Measurements from ENCODE around the gene DPPA5. TPM values are rescaled to one million over a fixed set of nuclear protein-coding genes. Genes with fewer than 3 reads are reported as not detected.
A peak's percentile ranks its signal among the peaks of the same experiment; 100 is the strongest.
"Not testable (repeated sequence)": the region's sequence is repeated elsewhere in the genome, so short reads cannot be mapped to it uniquely, and the experiment has no call there.

The DPPA5 gene
- total and polyA plus RNA-seq, 2 donors from 2014 or later: not detected

DNA sequence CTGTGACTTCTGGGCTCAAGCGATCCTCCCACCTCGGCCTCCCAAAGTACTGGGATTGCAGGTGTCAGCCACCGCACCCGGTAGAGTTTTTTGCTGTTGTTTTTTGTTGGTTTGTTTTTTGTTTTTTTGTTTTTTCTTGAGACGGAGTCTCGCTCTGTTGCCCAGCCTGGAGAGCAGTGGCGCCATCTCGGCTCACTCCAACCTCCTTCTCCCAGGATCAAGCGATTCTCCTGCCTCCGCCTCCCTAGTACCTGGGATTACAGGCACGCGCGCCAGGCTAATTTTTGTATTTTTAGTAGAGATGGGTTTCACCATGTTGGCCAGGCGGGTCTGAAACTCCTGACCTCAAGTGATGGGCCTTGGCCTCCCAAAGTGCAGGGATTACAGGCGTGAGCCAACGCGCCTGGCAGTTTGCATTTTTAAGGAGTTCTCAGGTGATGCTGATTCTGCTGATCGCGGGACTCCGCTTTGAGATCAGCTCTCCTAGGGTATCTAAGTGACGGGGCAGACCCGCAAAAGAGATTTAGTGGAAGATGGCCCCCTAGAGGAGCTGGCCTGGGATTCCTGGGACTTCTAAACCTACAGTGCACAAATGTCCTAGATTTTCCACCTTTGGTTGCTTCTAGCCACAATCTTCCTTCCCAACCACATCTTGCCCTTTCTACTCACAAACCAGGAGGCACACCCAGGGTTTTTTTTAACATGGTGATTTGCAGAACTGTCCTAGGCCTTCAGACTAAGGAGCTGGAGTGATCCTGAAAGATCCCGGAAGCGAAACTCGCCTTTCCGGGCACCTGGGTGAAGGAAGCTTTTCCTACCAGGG is 45.2 kb downstream of the DPPA5 start:
- Histone ChIP-seq H3K4me3 (ENCODE audit: low read length in 3 of 3) (peak overlapping the region; percentile 64 to 88 (median 67)), H3K27me3 (ENCODE audit: control insufficient read depth, insufficient read depth, low read length) (no peaks in the 10 kb centered on the region), H3K36me3 (ENCODE audit: control insufficient read depth in 2 of 3, insufficient read depth in 3 of 3, low read length in 3 of 3) (no peaks in the 10 kb centered on the region), H3K27ac (ENCODE audit: low read depth in 2 of 2, low read length in 2 of 2) (no peak overlapping the region), H3K9me3 (ENCODE audit: control insufficient read depth in 2 of 3, insufficient read depth in 1 of 3, low read length in 3 of 3) (no peaks in the 10 kb centered on the region), H3K9ac (ENCODE audit: low read length in 3 of 3) (peak overlapping the region in 1 of 3 donors; percentile 87), H3K4me1 (ENCODE audit: control insufficient read depth in 2 of 3, insufficient read depth in 2 of 3, low read depth in 1 of 3, low read length in 3 of 3) (no peaks in the 10 kb centered on the region)
- no peak for FAIRE-seq
- intact Hi-C loops (cut with DNase I): no loop called here
- TF ChIP-seq, protein P1, sequence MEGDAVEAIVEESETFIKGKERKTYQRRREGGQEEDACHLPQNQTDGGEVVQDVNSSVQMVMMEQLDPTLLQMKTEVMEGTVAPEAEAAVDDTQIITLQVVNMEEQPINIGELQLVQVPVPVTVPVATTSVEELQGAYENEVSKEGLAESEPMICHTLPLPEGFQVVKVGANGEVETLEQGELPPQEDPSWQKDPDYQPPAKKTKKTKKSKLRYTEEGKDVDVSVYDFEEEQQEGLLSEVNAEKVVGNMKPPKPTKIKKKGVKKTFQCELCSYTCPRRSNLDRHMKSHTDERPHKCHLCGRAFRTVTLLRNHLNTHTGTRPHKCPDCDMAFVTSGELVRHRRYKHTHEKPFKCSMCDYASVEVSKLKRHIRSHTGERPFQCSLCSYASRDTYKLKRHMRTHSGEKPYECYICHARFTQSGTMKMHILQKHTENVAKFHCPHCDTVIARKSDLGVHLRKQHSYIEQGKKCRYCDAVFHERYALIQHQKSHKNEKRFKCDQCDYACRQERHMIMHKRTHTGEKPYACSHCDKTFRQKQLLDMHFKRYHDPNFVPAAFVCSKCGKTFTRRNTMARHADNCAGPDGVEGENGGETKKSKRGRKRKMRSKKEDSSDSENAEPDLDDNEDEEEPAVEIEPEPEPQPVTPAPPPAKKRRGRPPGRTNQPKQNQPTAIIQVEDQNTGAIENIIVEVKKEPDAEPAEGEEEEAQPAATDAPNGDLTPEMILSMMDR (IDR thresholded peaks at IDR 0.05; ENCODE audit: borderline replicate concordance, extremely low read depth, insufficient read depth): no peak
- peak in 4 of 5 donors; percentile 21 to 67 (median 38) for DNase-seq

DNA sequence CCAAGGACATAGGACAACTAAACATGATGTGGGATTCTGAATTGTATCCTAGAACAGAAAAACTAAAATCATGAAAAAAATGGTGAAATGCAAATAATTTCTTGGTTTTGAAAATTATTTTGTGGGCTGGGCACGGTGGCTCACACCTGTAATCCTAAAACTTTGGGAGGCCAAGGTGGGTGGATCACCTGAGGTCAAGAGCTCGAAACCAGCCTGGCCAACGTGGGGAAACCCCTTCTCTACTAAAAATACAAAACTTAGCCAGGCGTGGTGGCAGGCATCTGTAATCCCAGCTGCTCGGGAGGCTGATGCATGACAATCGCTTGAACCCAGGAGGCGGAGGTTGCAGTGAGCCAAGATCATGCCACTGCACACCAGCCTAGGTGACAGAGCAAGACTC is 50.3 kb downstream of the DPPA5 start:
- FAIRE-seq; H3K4me3 ChIP-seq (ENCODE audit: low read length in 3 of 3); H3K9ac ChIP-seq (ENCODE audit: low read length in 3 of 3); H3K27me3 ChIP-seq (ENCODE audit: control insufficient read depth, insufficient read depth, low read length); DNase-seq; H3K4me1 ChIP-seq (ENCODE audit: control insufficient read depth in 2 of 3, insufficient read depth in 2 of 3, low read depth in 1 of 3, low read length in 3 of 3); H3K27ac ChIP-seq (ENCODE audit: low read depth in 2 of 2, low read length in 2 of 2); H3K36me3 ChIP-seq (ENCODE audit: control insufficient read depth in 2 of 3, insufficient read depth in 3 of 3, low read length in 3 of 3); H3K9me3 ChIP-seq (ENCODE audit: control insufficient read depth in 2 of 3, insufficient read depth in 1 of 3, low read length in 3 of 3); intact Hi-C loops (cut with DNase I): not testable (repeated sequence)

Other genes with a start within 250 kb of the DPPA5 start
- not detected for gene KHDC1L, start 128.8 kb downstream of the DPPA5 start, total RNA-seq
- not detected for gene KHDC1L, start 128.8 kb downstream of the DPPA5 start, polyA plus RNA-seq (ENCODE audit: insufficient read depth, low read depth, low replicate concordance)
- 1.0 TPM for gene KHDC1, start 91.1 kb downstream of the DPPA5 start, total RNA-seq
- 1.7 TPM for gene KHDC1, start 91.1 kb downstream of the DPPA5 start, polyA plus RNA-seq (ENCODE audit: insufficient read depth, low read depth, low replicate concordance)
- not detected for gene KHDC3L, start 8.4 kb upstream of the DPPA5 start, total RNA-seq
- not detected for gene KHDC3L, start 8.4 kb upstream of the DPPA5 start, polyA plus RNA-seq (ENCODE audit: insufficient read depth, low read depth, low replicate concordance)
- gene OOEP, start 15.6 kb upstream of the DPPA5 start, total RNA-seq: 0.35 TPM
- gene OOEP, start 15.6 kb upstream of the DPPA5 start, polyA plus RNA-seq (ENCODE audit: insufficient read depth, low read depth, low replicate concordance): not detected
- 1.4 TPM for gene DDX43, start 40.6 kb upstream of the DPPA5 start, total RNA-seq
- gene DDX43, start 40.6 kb upstream of the DPPA5 start, polyA plus RNA-seq (ENCODE audit: insufficient read depth, low read depth, low replicate concordance): 0.15 TPM
- 5.9 TPM for gene CGAS, start 98.0 kb upstream of the DPPA5 start, total RNA-seq
- 1.1 TPM for gene CGAS, start 98.0 kb upstream of the DPPA5 start, polyA plus RNA-seq (ENCODE audit: insufficient read depth, low read depth, low replicate concordance)
- gene MTO1, start 107.5 kb upstream of the DPPA5 start, total RNA-seq: 32.8 TPM
- gene MTO1, start 107.5 kb upstream of the DPPA5 start, polyA plus RNA-seq (ENCODE audit: insufficient read depth, low read depth, low replicate concordance): 14.9 TPM
- gene EEF1A1, start 166.8 kb upstream of the DPPA5 start, total RNA-seq: 10,277 TPM
- gene EEF1A1, start 166.8 kb upstream of the DPPA5 start, polyA plus RNA-seq (ENCODE audit: insufficient read depth, low read depth, low replicate concordance): 9,725 TPM

Data from kidney (tissue), 14 donors.